CD8-positive, alpha-beta memory T cell (primary cell): Measurements from ENCODE around the gene TLR5. TPM values are rescaled to one million over a fixed set of nuclear protein-coding genes. Genes with fewer than 3 reads are reported as not detected.
A peak's percentile ranks its signal among the peaks of the same experiment; 100 is the strongest.

Source experiments
- CTCF ChIA-PET: fragments of 350-600 bp; sonication (Branson Sonifier 250); formaldehyde crosslinking; loops from one replicate; lab custom pipeline; 2021; ENCODE audit warnings: antibody characterized with exemption; lab: Charles Lee
- POLR2A ChIA-PET: fragments of 350-600 bp; sonication (Branson Sonifier 250); formaldehyde crosslinking; loops from one replicate; lab custom pipeline; 2021; ENCODE audit warnings: antibody characterized with exemption; lab: Charles Lee
- DNase-seq, 5 donors: peaks; one replicate each; pipeline versions ENCODE4 v3.0.0 to v3.0.0-alpha.2; 2020 to 2022; ENCODE audit warnings: mixed read lengths in 1 of 5
- H3K27ac ChIP-seq: one replicate; pipeline ENCODE4 v1.7.0; 2013; ENCODE audit warnings: low read depth, mild to moderate bottlenecking, low read length, moderate library complexity
- H3K27me3 ChIP-seq: 2 replicates; pipeline ENCODE4 v1.7.0; 2013; ENCODE audit warnings: low read length, mild to moderate bottlenecking; ENCODE audit not compliant: insufficient read depth, poor library complexity, severe bottlenecking
- H3K36me3 ChIP-seq: 2 replicates; pipeline ENCODE4 v1.7.0; 2013; ENCODE audit warnings: mild to moderate bottlenecking, low read length, moderate library complexity; ENCODE audit not compliant: insufficient read depth
- H3K4me1 ChIP-seq: 2 replicates; pipeline ENCODE4 v1.7.0; 2013; ENCODE audit warnings: mild to moderate bottlenecking, low read length, moderate library complexity; ENCODE audit not compliant: insufficient read depth
- H3K4me3 ChIP-seq: 2 replicates; pipeline ENCODE4 v1.7.0; 2013; ENCODE audit warnings: mild to moderate bottlenecking, low read length
- H3K9me3 ChIP-seq: 2 replicates; pipeline ENCODE4 v1.7.0; 2013; ENCODE audit warnings: mild to moderate bottlenecking, low read length
- H3K27ac Mint-ChIP-seq, 8 donors: one replicate each; pipeline ENCODE4 v1.8.0; 2020 to 2021; ENCODE audit warnings: mixed read lengths in 8 of 8, mild to moderate bottlenecking in 6 of 8, inconsistent platforms in 3 of 8, moderate library complexity in 3 of 8
- H3K27me3 Mint-ChIP-seq, 2 donors: one replicate each; pipeline ENCODE4 v1.8.0; 2020 to 2021; ENCODE audit warnings: mixed read lengths in 2 of 2, mild to moderate bottlenecking in 1 of 2, moderate library complexity in 1 of 2
- H3K36me3 Mint-ChIP-seq, 3 donors: one replicate each; pipeline ENCODE4 v1.8.0; 2020 to 2021; ENCODE audit warnings: mixed read lengths in 3 of 3, inconsistent platforms in 1 of 3, mild to moderate bottlenecking in 1 of 3
- H3K4me1 Mint-ChIP-seq, 3 donors: one replicate each; pipeline ENCODE4 v1.8.0; 2020 to 2021; ENCODE audit warnings: mixed read lengths in 3 of 3, inconsistent platforms in 1 of 3, mild to moderate bottlenecking in 1 of 3
- H3K4me3 Mint-ChIP-seq, 7 donors: one replicate each; pipeline ENCODE4 v1.8.0; 2020 to 2021; ENCODE audit warnings: mixed read lengths in 7 of 7, mild to moderate bottlenecking in 6 of 7, moderate library complexity in 4 of 7, inconsistent platforms in 2 of 7
- H3K9me3 Mint-ChIP-seq, 5 donors: one replicate each; pipeline ENCODE4 v1.8.0; 2020 to 2022; ENCODE audit warnings: mixed read lengths in 5 of 5, mild to moderate bottlenecking in 3 of 5, moderate library complexity in 2 of 5, inconsistent platforms in 1 of 5
- polyA plus RNA-seq: library from polyadenylated mRNA; unstranded; fragments of 300-500 nt; fragmentation: Illumina TruSeq; gene quantifications from one replicate; pipeline ENCODE4 v1.2.3, GENCODE V29; 2021
- total RNA-seq, 2 experiments: library from RNA; stranded (reverse); gene quantifications; one replicate each; pipeline ENCODE4 v1.2.3, GENCODE V29; 2021

Gene TLR5
- total RNA-seq, result under 1 TPM; 0.22 to 0.46 TPM
- 0.71 TPM for polyA plus RNA-seq

GRCh38 chr1:223142795-223143536, at the start of gene TLR5:
TSS of gene TLR5 (minus strand) at chr1:223143248. CDS start at chr1:223113031, 30,217 bp downstream.
- peak; percentile 78 to 88 (median 83) for DNase-seq
- H3K27ac Mint-ChIP-seq, result peak within 1 kb of the TSS in 7 of 8 donors; percentile 68 to 95 (median 90)
- peak within 1 kb of the TSS; percentile 51 for H3K27ac ChIP-seq

GRCh38 chr1:223189903-223190724, 47.1 kb upstream of the TLR5 start:
- no peak overlapping the region for H3K27ac ChIP-seq
- H3K36me3 ChIP-seq, result no peaks in the 10 kb centered on the region
- Mint-ChIP-seq H3K4me3 (peak overlapping the region in 5 of 7 donors; percentile 1 to 70 (median 21)), H3K27ac (peak overlapping the region; percentile 29 to 91 (median 70)), H3K27me3 (peaks cover 0 to 7% of the 10 kb centered on the region in 2 donors), H3K4me1 (peaks cover 21 to 34% (median 34%) of the 10 kb centered on the region in 3 donors), H3K36me3 (no peaks in the 10 kb centered on the region), H3K9me3 (no peaks in the 10 kb centered on the region)
- POLR2A ChIA-PET, result no interaction called here
- peak; percentile 6 to 59 (median 8) for DNase-seq
- H3K4me1 ChIP-seq, result peaks cover 31% of the 10 kb centered on the region
- H3K27me3 ChIP-seq, result no peaks in the 10 kb centered on the region
- CTCF ChIA-PET, result no interaction called here
- H3K4me3 ChIP-seq, result no peak overlapping the region
- H3K9me3 ChIP-seq, result no peaks in the 10 kb centered on the region

More at GRCh38 chr1:223142795-223143536, at the start of gene TLR5:
- H3K4me3 ChIP-seq, result peak within 1 kb of the TSS; percentile 59
- H3K36me3 ChIP-seq, result no peaks in the 10 kb centered on the region
- Mint-ChIP-seq H3K4me1 (peaks cover 18 to 25% (median 22%) of the 10 kb centered on the region in 3 donors), H3K27me3 (peaks cover 0 to 14% of the 10 kb centered on the region in 2 donors), H3K36me3 (peaks cover 0 to 3% (median 0%) of the 10 kb centered on the region in 3 donors), H3K4me3 (peak within 1 kb of the TSS; percentile 72 to 86 (median 80)), H3K9me3 (peaks cover 0 to 7% (median 2%) of the 10 kb centered on the region in 5 donors)
- H3K4me1 ChIP-seq, result peaks cover 23% of the 10 kb centered on the region
- H3K9me3 ChIP-seq, result no peaks in the 10 kb centered on the region
- H3K27me3 ChIP-seq, result no peaks in the 10 kb centered on the region
- POLR2A ChIA-PET, result interaction anchor here (0.7 kb wide), 1 partner anchor 1048 kb away, joined by 5 read pairs; no protein-coding TSS in a partner anchor
- CTCF ChIA-PET, result interaction anchor here (0.6 to 4.8 kb wide), 8 partner anchors 9 to 540 kb away, joined by 3 to 67 read pairs (median 4); no protein-coding TSS in a partner anchor

GRCh38 chr1:223189525-223189902, 46.5 kb upstream of the TLR5 start:
- Histone ChIP-seq H3K36me3 (no peaks in the 10 kb centered on the region), H3K4me1 (peaks cover 31% of the 10 kb centered on the region), H3K27me3 (no peaks in the 10 kb centered on the region), H3K9me3 (no peaks in the 10 kb centered on the region), H3K4me3 (no peak overlapping the region), H3K27ac (no peak overlapping the region)
- H3K4me1 Mint-ChIP-seq, result peaks cover 21 to 40% (median 34%) of the 10 kb centered on the region in 3 donors
- CTCF ChIA-PET, result no interaction called here
- POLR2A ChIA-PET, result no interaction called here
- H3K27me3 Mint-ChIP-seq, result peaks cover 0 to 3% of the 10 kb centered on the region in 2 donors
- H3K4me3 Mint-ChIP-seq, result peak overlapping the region in 1 of 7 donors; percentile 15
- no peaks in the 10 kb centered on the region for H3K36me3 Mint-ChIP-seq
- peak overlapping the region in 2 of 8 donors; percentile 76 to 82 for H3K27ac Mint-ChIP-seq
- no peaks in the 10 kb centered on the region for H3K9me3 Mint-ChIP-seq
- no peak for DNase-seq

- POLR2A ChIA-PET, result no interaction called here
- no peak overlapping the region for H3K4me3 ChIP-seq
- H3K27ac ChIP-seq, result no peak overlapping the region
- CTCF ChIA-PET, result no interaction called here
- no peaks in the 10 kb centered on the region for H3K36me3 ChIP-seq
- H3K4me1 Mint-ChIP-seq, result peaks cover 21 to 46% (median 34%) of the 10 kb centered on the region in 3 donors
- no peaks in the 10 kb centered on the region for H3K36me3 Mint-ChIP-seq
- no peak for DNase-seq
- H3K27me3 ChIP-seq, result no peaks in the 10 kb centered on the region
- peak overlapping the region in 2 of 8 donors; percentile 12 to 19 for H3K27ac Mint-ChIP-seq
- peaks cover 0 to 3% of the 10 kb centered on the region in 2 donors for H3K27me3 Mint-ChIP-seq
- H3K9me3 ChIP-seq, result no peaks in the 10 kb centered on the region
- peaks cover 31% of the 10 kb centered on the region for H3K4me1 ChIP-seq
- no peaks in the 10 kb centered on the region for H3K9me3 Mint-ChIP-seq
- peak overlapping the region in 2 of 7 donors; percentile 29 to 70 for H3K4me3 Mint-ChIP-seq
Measured at GRCh38 chr1:223188618-223189356, 45.7 kb upstream of the TLR5 start.

GRCh38 chr1:223186800-223187199, 43.8 kb upstream of the TLR5 start:
- no peak overlapping the region for H3K4me3 Mint-ChIP-seq
- no peak overlapping the region for H3K27ac Mint-ChIP-seq
- H3K36me3 ChIP-seq, result no peaks in the 10 kb centered on the region
- POLR2A ChIA-PET, result no interaction called here
- no peaks in the 10 kb centered on the region for H3K9me3 Mint-ChIP-seq
- H3K4me1 ChIP-seq, result peaks cover 31% of the 10 kb centered on the region
- no peak for DNase-seq
- no peaks in the 10 kb centered on the region for H3K9me3 ChIP-seq
- H3K27ac ChIP-seq, result no peak overlapping the region
- H3K27me3 ChIP-seq, result no peaks in the 10 kb centered on the region
- CTCF ChIA-PET, result no interaction called here
- H3K4me1 Mint-ChIP-seq, result peaks cover 21 to 60% (median 34%) of the 10 kb centered on the region in 3 donors
- peaks cover 0 to 3% of the 10 kb centered on the region in 2 donors for H3K27me3 Mint-ChIP-seq
- H3K36me3 Mint-ChIP-seq, result no peaks in the 10 kb centered on the region
- no peak overlapping the region for H3K4me3 ChIP-seq

- H3K36me3 ChIP-seq, result no peaks in the 10 kb centered on the region
- H3K4me1 ChIP-seq, result peaks cover 3% of the 10 kb centered on the region
- no peaks in the 10 kb centered on the region for H3K9me3 ChIP-seq
- DNase-seq, result no peak
- H3K27ac ChIP-seq, result no peak overlapping the region
- Mint-ChIP-seq H3K36me3 (no peaks in the 10 kb centered on the region), H3K27ac (no peak overlapping the region), H3K4me3 (no peak overlapping the region), H3K27me3 (peaks cover 8 to 9% of the 10 kb centered on the region in 2 donors), H3K4me1 (peaks cover 4 to 38% (median 4%) of the 10 kb centered on the region in 3 donors), H3K9me3 (no peaks in the 10 kb centered on the region)
- H3K4me3 ChIP-seq, result no peak overlapping the region
- no peaks in the 10 kb centered on the region for H3K27me3 ChIP-seq
- CTCF ChIA-PET, result no interaction called here
- POLR2A ChIA-PET, result no interaction called here
Measured at GRCh38 chr1:223183268-223183862, 40.3 kb upstream of the TLR5 start.

GRCh38 chr1:223180731-223181321, 37.8 kb upstream of the TLR5 start:
- Mint-ChIP-seq H3K27ac (peak overlapping the region in 1 of 8 donors; percentile 33), H3K4me3 (peak overlapping the region in 1 of 7 donors; percentile 9), H3K9me3 (no peaks in the 10 kb centered on the region), H3K36me3 (no peaks in the 10 kb centered on the region), H3K4me1 (peaks cover 0 to 33% (median 0%) of the 10 kb centered on the region in 3 donors), H3K27me3 (peaks cover 10 to 13% of the 10 kb centered on the region in 2 donors)
- Histone ChIP-seq H3K27me3 (no peaks in the 10 kb centered on the region), H3K9me3 (no peaks in the 10 kb centered on the region), H3K36me3 (no peaks in the 10 kb centered on the region), H3K4me3 (no peak overlapping the region), H3K27ac (no peak overlapping the region), H3K4me1 (no peaks in the 10 kb centered on the region)
- DNase-seq, result no peak
- POLR2A ChIA-PET, result no interaction called here
- CTCF ChIA-PET, result no interaction called here
